ENCODE data around the gene ACSL6.

Gene ACSL6, protein sequence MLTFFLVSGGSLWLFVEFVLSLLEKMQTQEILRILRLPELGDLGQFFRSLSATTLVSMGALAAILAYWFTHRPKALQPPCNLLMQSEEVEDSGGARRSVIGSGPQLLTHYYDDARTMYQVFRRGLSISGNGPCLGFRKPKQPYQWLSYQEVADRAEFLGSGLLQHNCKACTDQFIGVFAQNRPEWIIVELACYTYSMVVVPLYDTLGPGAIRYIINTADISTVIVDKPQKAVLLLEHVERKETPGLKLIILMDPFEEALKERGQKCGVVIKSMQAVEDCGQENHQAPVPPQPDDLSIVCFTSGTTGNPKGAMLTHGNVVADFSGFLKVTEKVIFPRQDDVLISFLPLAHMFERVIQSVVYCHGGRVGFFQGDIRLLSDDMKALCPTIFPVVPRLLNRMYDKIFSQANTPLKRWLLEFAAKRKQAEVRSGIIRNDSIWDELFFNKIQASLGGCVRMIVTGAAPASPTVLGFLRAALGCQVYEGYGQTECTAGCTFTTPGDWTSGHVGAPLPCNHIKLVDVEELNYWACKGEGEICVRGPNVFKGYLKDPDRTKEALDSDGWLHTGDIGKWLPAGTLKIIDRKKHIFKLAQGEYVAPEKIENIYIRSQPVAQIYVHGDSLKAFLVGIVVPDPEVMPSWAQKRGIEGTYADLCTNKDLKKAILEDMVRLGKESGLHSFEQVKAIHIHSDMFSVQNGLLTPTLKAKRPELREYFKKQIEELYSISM

DNA sequence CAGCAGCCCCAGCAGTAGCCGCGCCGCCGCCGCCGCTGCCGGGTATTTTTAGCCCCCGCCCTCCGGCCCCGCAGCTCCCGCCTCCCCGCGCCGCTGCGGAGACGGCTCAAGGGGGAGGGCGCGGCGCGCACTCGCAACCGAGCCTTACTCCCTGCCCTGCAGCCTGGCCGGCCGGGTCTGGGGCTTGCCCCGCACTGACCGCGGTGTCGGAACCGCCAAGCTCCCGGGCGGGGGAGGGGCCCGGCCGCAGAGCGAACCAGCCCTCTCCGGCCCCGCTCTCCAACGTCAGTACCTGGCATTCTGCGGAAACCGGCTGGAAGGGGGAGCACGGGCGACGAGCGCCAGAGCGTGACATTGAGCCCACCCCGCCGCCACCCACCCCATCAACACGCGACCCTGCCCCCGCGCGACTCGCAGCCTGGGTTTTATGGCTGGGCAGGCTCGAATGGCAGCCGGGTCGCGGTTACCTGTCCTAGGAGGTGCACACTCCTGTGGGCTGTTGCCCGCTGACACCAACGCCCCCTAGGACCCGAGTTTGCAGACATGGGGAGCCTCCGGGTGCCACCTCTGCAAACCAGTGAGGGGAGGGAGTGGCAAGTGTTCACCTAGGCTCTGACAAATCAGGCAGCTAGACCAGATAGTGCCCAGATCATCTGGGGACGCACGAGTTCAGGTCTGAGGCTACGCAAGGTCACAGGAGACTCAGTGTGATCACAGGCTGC lies at the start of gene ACSL6:
Gene ACSL6, minus strand, starts transcription at position 37 of the 722 bp plus-strand sequence. CDS start 105 bp downstream, outside the sequence.
- no peak for DNase-seq (ENCODE audit: low read depth)
- peak within 1 kb of the TSS; percentile 50 for H3K4me3 ChIP-seq (ENCODE audit: low read depth, low read length)

GRCh38 chr5:132060501-132061161 lies 49.2 kb upstream of the ACSL6 start, which contains the start of gene IL3:
Gene IL3, plus strand, starts transcription at chr5:132060655. Its CDS starts 52 bp downstream, at chr5:132060707.
- H3K4me3 ChIP-seq (ENCODE audit: low read depth, low read length), result no peak within 1 kb of the TSS
- DNase-seq (ENCODE audit: low read depth), result no peak

GRCh38 chr5:132059696-132060500 lies 48.4 kb upstream of the ACSL6 start:
- H3K4me3 ChIP-seq (ENCODE audit: low read depth, low read length), result no peak overlapping the region
- no peak for DNase-seq (ENCODE audit: low read depth)

GRCh38 chr5:132059043-132059695 lies 47.7 kb upstream of the ACSL6 start:
- no peak for DNase-seq (ENCODE audit: low read depth)
- H3K4me3 ChIP-seq (ENCODE audit: low read depth, low read length), result no peak overlapping the region

DNA sequence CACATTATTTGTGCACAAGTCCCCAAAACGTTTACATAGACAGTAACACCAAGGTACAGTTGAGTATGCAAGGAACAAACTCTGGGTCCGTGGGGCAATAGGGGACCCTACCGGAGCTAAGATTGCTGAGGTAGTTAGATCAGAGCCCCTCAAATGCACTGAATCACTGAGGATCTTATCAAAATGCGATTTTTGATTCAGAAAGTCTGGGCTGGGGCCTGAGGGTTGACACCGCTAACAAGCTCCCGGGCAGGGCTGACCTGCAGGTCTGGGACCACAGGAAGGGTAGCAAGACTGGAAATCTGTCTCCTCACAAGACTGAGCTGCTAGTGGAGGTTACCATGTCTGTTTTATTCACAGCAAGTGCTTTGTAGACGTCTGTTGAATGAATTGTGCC lies 47.2 kb upstream of the ACSL6 start:
- DNase-seq (ENCODE audit: low read depth), result no peak
- H3K4me3 ChIP-seq (ENCODE audit: low read depth, low read length), result no peak overlapping the region

- no peak overlapping the region for H3K4me3 ChIP-seq (ENCODE audit: low read depth, low read length)
- no peak for DNase-seq (ENCODE audit: low read depth)
Observed at GRCh38 chr5:132057498-132058255, 46.2 kb upstream of the ACSL6 start.

GRCh38 chr5:132056610-132057497 lies 45.4 kb upstream of the ACSL6 start:
- no peak for DNase-seq (ENCODE audit: low read depth)

DNA sequence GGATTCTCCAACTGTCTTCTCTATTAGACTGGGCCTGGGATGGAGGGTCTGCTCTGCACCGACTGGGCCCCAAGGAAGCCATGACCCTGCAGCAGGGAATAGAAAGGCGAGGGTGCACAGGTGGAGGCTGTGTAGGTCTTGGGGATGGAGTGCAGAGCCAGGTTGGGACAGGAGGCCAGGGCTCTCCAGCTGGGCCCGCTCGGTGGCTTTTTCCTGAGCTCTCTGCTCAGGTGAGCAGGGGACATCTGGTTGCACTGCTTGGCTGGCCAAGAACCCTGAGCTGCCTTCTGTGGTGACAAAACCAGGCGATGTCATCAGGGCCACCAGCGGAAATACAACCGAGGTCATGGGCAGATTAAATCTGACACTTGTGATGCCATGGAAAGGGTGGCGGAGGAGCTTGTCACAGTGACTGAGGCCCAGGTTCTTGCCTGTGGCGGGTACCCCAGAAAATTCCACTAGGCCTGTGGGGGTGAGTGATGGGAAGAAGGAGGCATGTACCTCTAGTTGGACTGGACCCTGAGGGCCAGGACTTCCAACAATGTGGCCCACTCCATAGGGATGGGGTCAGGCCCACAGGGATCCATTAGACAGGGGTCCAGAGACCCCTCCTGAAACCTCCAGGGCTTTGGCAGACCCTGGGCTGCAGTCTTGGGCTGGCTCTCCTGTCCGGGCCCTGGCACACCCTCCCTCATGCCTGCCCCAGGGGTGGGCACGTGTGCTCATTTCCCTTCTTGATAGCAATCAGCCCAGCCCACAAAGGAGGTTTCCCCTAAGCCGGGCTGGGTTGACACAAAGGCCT lies 44.6 kb upstream of the ACSL6 start:
- H3K4me3 ChIP-seq (ENCODE audit: low read depth, low read length), result no peak overlapping the region
- no peak for DNase-seq (ENCODE audit: low read depth)

More at GRCh38 chr5:132056610-132057497, 45.4 kb upstream of the ACSL6 start:
- H3K4me3 ChIP-seq (ENCODE audit: low read depth, low read length), result no peak overlapping the region

DNA sequence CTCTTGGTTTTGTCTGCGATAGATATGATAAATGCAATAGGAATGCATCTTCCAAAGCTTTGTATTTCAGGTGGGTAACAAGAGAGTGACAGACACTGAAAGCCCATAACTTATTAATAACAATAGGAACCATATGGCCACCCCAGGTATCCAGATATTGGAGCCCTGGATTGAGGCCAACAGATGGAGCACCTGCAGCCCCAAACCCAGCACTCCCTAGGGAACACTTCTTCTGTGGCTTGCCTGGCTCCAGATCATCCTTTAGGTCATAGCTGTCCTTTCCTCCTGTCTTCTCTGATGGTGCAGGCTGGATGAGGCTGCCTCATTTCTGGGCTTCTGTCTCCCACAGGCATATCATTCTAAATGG lies 44.0 kb upstream of the ACSL6 start:
- no peak overlapping the region for H3K4me3 ChIP-seq (ENCODE audit: low read depth, low read length)
- no peak for DNase-seq (ENCODE audit: low read depth)

- no peak for DNase-seq (ENCODE audit: low read depth)
- H3K4me3 ChIP-seq (ENCODE audit: low read depth, low read length), result no peak overlapping the region
Observed at GRCh38 chr5:132054697-132055440, 43.4 kb upstream of the ACSL6 start.

DNA sequence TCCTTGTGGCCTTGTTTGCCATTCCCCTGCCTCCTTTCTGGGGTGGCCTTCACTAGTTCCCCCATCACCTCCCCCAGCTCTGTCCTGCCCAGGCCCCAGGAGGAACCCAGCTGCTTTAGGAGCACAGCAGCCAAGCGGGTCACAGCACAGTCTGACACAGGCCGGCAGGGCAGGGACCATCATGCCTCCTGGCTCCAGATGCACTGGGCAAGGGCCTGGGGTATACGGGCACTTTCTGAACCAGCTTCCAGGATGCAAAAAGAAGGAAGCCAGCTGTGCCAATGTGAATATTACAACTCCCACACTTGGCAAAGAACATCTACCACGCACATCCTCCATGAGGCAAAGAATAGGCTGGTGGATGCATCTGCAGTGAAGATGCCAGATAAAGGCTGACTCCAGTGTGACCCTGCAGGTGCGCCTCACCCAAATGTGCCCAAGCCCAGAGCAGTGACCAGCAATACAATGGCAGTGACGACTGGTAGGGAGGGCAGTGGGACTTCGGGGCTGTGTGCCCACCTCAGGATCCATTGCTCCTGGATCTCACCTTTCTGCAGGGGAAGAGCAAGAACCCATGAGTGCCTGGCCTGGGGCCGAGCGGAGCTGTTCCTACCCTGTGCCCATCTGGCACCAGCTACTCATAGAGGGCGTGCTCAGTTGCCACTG lies 42.7 kb upstream of the ACSL6 start:
- no peak overlapping the region for H3K4me3 ChIP-seq (ENCODE audit: low read depth, low read length)
- DNase-seq (ENCODE audit: low read depth), result no peak

GRCh38 chr5:132053483-132053882 lies 42.0 kb upstream of the ACSL6 start:
- DNase-seq (ENCODE audit: low read depth), result no peak
- H3K4me3 ChIP-seq (ENCODE audit: low read depth, low read length), result no peak overlapping the region

GRCh38 chr5:132052520-132052919 lies 41.1 kb upstream of the ACSL6 start:
- no peak for DNase-seq (ENCODE audit: low read depth)
- H3K4me3 ChIP-seq (ENCODE audit: low read depth, low read length), result no peak overlapping the region

GRCh38 chr5:132050661-132051552 lies 39.4 kb upstream of the ACSL6 start:
- H3K4me3 ChIP-seq (ENCODE audit: low read depth, low read length), result no peak overlapping the region
- no peak for DNase-seq (ENCODE audit: low read depth)

Measured in skeletal muscle cell (primary cell).